ENCODE measurements around the gene CYP2J2. TPM values are rescaled to one million over a fixed set of nuclear protein-coding genes. Genes with fewer than 3 reads are reported as not detected.

Gene CYP2J2
- total and polyA plus RNA-seq, 11 donors, result 45.6 to 208 (median 101) TPM

DNA sequence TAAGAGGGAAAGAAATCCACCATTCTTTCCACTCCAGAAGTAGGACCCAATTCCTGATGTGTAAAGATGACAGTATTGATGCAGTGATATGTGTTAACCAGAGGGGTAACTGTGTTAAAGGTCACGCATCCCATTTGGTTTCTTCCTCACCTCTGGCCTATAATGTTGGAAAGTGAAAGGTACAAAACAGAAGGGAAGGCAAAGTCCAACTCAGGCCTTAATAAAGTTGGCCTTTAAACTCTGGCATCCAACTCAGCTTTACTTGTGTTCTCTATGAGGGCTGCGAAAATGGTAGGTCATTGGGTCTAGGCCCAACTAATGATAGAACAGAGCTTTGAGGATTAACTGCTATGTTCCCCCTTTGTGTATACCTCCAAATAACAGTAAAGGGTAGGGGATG lies 17.9 kb downstream of the CYP2J2 start:
- no peak for ATAC-seq
- H3K27me3 ChIP-seq, result no peaks in the 10 kb centered on the region
- H3K4me1 ChIP-seq, result peaks cover 0 to 54% (median 7%) of the 10 kb centered on the region in 12 donors
- DNase-seq, result no peak
- no peaks in the 10 kb centered on the region for H3K9me3 ChIP-seq
- H3K4me3 ChIP-seq, result no peak overlapping the region
- H3K27ac ChIP-seq, result peak overlapping the region in 1 of 12 donors; percentile 27
- intact Hi-C loops (cut with DNase I), result no loop called here
- TF ChIP-seq CTCF (IDR thresholded peaks at IDR 0.05) (no peak), POLR2A (IDR thresholded peaks at IDR 0.05) (no peak)
- peaks cover 0 to 86% (median 0%) of the 10 kb centered on the region in 9 donors for H3K36me3 ChIP-seq
- 95 to 100% (median 97%) methylated on average over 2 of the region's 2 CpGs for WGBS, 4 donors

DNA sequence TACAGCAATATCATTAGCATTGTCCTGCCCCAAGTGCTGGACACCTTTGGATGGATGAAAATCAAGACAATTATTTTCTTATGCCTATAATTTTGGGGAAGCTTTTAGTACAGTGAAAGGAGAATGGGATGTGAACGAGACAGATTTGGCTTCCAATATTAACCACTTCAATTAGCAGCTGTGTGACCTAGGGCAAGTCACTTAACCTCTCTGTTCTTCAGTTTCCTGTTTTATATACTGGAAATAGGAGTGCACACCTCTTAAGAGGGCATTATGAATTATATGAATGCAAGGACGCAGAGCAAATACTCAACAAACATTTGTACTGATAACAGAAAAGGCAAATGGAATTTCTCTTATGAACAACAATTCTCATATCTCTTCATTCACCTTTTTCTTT lies 18.5 kb downstream of the CYP2J2 start:
- 74 to 82% (median 76%) methylated on average over 2 of the region's 2 CpGs for WGBS, 4 donors
- Histone ChIP-seq H3K27me3 (no peaks in the 10 kb centered on the region), H3K4me1 (peaks cover 0 to 48% (median 7%) of the 10 kb centered on the region in 12 donors), H3K27ac (peak overlapping the region in 3 of 12 donors; percentile 33 to 51 (median 50)), H3K36me3 (peaks cover 0 to 84% (median 0%) of the 10 kb centered on the region in 9 donors), H3K4me3 (no peak overlapping the region), H3K9me3 (no peaks in the 10 kb centered on the region)
- DNase-seq, result no peak
- no peak for TF ChIP-seq CTCF (IDR thresholded peaks at IDR 0.05)
- no peak for TF ChIP-seq POLR2A (IDR thresholded peaks at IDR 0.05)
- intact Hi-C loops (cut with DNase I), result no loop called here
- ATAC-seq, result no peak

DNA sequence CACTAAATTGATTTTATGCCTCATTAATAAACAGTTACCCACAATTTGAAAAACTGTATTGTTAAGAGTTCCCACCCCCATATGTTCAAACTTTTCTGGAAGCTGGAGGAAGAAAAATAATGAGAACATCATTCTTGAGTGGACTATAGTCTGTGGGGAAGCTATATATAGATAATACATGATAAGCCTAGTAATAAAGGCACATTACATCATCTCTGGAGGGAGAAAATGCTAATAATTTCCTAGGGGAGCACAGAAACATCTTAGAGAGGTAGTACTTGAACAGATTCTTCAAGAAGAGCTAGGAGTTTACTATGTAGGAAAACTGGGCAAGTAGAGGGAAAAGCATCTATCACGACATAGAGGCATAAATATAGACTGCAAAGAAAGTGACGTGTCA lies 19.6 kb downstream of the CYP2J2 start:
- WGBS, 4 donors, result 19 to 36% (median 24%) methylated on average over 2 of the region's 2 CpGs
- Histone ChIP-seq H3K27ac (peak overlapping the region in 7 of 12 donors; percentile 6 to 57 (median 33)), H3K4me1 (peaks cover 0 to 55% (median 7%) of the 10 kb centered on the region in 12 donors), H3K36me3 (peaks cover 0 to 79% (median 0%) of the 10 kb centered on the region in 9 donors), H3K27me3 (no peaks in the 10 kb centered on the region), H3K9me3 (no peaks in the 10 kb centered on the region), H3K4me3 (no peak overlapping the region)
- no peak for DNase-seq
- TF ChIP-seq POLR2A (IDR thresholded peaks at IDR 0.05) (no peak), CTCF (IDR thresholded peaks at IDR 0.05) (no peak)
- intact Hi-C loops (cut with DNase I), result no loop called here
- ATAC-seq, result no peak

DNA sequence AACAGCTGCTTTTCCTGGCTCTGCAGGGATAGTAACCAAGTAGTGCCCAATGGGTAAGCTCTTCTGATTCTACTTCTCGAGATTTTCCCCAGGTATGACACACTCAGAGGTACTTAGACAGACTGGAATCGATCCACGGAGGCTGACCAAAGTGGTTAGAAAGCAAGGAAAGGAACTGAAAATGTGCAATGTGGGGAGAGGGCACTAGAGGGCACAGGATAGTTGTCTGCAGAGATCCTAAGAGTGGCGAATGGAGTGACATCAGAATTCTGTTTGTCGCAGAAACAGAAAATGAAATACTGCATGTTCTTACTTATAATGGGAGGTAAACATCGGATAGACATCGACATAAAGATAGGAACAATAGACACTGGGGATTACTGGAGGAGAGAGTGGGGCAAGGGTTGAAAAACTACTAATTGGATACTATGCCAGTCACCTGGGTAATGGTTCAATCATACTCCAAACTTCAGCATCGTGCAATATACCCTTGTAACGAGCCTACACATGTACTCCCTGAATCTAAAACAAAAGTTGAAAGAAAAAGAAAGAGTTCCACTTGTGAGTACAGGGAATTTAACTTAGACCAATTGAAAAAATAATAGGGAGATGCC lies 23.3 kb downstream of the CYP2J2 start:
- peaks cover 0 to 50% (median 10%) of the 10 kb centered on the region in 12 donors for H3K4me1 ChIP-seq
- TF ChIP-seq POLR2A (IDR thresholded peaks at IDR 0.05) (no peak), CTCF (IDR thresholded peaks at IDR 0.05) (peak in 8 of 12 donors; percentile 16 to 41 (median 33))

More for the DNA sequence above, 23.3 kb downstream of the CYP2J2 start:
- Histone ChIP-seq H3K27me3 (no peaks in the 10 kb centered on the region), H3K27ac (peak overlapping the region in 5 of 12 donors; percentile 0 to 45 (median 36)), H3K4me3 (no peak overlapping the region), H3K9me3 (no peaks in the 10 kb centered on the region), H3K36me3 (peaks cover 0 to 78% (median 0%) of the 10 kb centered on the region in 9 donors)
- no peak for DNase-seq
- ATAC-seq, result peak; percentile 30 to 57 (median 45)
- 39 to 48% (median 42%) methylated on average over 9 of the region's 9 CpGs for WGBS, 4 donors
- intact Hi-C loops (cut with DNase I), result loop anchor here in 1 of 10 donors (5.0 kb wide), 1 partner anchor 39 kb away; no protein-coding TSS in a partner anchor

Measured in heart left ventricle (tissue), 16 donors.